ENCODE measurements around the gene PAXX.

PAXX gene

GRCh38 chr9:137006116-137007003 is 14.1 kb downstream of the PAXX start:
- DNase-seq (ENCODE audit: low spot score): no peak

DNA sequence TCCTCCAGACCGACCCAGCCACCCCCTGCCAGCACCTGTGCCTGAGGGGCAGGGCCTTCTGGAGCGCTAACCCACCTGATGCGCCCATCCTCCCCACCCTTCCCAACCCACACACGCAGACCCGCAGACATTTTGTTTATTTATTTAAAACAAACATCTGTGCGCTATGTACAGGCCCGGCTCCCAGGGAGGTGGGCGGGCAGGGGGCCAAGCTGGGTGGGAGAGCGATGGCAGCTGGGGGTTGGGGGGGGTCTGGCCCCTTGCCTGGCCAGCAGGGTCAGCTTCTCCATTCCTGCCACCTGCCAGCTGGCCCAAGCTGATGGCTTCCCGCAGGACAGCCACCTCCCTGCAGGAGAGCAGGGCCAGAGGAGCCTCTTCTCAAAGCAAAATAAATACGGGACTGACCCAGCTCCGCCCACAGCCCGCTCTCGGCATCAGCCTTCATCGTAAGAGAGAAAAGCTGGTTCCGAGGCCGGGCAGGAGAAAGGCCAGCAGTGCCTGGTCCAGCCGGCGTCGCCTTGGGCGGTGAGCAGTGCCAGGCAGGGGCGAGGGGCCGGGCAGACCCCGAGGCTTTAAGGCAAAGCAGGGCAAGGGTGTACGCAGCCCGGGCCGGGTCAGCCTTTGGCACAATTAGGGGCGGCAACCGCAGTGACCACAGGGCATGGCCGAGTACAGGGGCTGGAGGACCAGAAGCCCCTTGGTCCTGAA is 15.0 kb downstream of the PAXX start:
- DNase-seq (ENCODE audit: low spot score): no peak

DNA sequence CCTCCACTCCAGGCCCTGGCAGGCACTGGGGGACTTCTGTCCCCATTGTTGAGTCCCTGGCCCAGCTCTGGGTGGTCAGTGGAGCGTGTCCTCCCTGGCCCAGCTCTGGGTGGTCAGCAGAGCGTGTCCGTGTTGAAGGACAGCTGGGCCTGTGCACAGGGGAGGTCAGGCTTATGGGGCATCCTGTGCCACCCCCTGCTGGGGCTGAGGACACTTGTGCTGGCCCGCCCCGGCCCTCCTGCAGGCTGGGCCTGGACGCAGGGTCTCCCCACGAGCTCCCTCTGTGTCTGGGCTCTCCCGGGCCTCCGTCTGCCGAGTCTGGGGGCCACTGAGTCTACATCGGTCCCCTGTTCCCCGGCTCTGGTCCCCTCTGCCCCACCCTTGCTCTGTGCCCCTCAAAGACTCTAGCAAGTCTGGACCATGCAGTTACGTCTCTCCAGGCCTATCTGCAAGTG is 15.6 kb downstream of the PAXX start:
- no peak for DNase-seq (ENCODE audit: low spot score)

- DNase-seq (ENCODE audit: low spot score): no peak
These were observed 16.1 kb downstream of the PAXX start for GRCh38 chr9:137008312-137008711.

- no peak for DNase-seq (ENCODE audit: low spot score)
These were observed 17.0 kb downstream of the PAXX start for GRCh38 chr9:137009217-137009616.

DNA sequence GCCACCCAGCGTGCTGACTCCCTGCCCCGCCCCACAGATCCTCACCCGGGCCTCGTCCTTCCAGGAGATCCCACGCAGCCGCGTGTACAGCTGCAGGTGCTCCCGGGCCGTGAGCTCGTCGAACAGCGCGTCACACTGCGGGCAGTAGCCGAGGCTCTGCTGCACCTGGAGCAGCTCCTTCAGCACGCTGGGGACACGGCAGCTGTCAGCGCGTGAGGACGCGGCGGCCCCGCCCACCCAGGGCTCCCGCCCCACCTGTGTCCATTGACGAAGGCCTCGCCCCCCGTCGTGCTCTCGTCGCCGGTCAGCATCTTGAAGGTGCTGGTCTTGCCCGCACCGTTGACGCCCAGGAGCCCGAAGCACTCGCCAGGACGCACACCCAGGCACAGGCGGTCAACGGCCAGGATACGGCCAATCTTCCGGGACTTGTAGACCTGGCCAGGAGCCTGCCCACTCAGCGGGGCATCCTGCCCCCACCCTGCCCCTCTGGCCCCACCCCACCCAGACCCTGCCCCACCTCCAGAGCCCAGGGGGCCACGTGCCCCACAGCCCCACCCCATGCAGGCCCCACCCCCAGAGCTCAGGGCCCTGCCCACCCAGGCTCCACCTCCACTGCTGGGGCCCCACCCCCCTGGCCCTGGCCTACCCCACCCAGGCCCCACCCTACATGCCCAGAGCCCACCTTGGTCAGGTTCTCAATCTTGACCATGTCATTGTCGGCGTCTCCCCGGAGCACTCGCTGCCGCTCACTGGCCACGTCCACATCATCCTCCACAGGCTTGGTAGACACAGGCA is 17.9 kb downstream of the PAXX start:
- no peak for DNase-seq (ENCODE audit: low spot score)

GRCh38 chr9:137011156-137011555 is 18.9 kb downstream of the PAXX start:
- DNase-seq (ENCODE audit: low spot score): no peak

GRCh38 chr9:137011907-137012675 is 19.9 kb downstream of the PAXX start:
- no peak for DNase-seq (ENCODE audit: low spot score)

DNA sequence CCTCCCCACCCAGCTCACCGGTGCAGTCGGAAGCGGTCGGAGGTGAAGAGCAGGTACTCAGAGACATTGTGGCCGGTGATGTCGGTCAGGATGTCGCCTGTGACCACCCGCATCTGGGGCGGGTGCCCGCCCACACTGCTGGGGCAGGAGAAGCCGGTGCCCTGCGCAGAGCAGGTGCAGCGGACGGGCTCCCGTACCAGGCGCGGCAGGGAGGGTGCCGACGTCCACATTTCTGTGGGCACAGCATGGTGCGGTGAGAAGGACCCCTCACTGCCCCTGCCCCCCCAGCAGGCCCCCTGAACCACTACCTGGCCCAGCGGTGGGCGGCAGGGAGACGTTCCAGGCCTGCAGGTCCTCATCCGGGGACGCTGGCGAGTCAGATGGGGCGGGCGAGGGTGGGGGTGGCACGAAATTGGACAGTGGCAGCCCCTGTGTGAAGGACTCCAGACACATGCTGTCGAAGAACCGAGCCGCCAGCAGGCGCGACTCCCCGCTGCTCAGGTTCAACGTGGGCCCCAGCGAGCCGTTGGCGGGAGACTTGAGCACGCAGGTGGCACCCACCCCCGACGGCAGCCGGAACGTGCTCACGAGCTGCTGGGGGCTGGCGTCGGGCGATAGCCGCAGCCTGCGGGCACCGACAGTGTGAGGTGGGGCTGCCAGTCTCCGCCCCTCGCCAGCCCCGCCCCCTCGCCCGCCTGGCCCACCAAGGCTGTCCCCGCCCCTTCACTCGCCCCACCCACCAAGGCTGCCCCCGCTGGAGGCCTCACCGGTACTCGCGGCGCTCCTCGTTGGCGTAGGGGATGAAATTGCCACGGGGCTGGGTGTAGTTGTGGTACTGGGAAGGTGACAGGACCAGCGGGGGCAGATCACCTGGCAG is 20.7 kb downstream of the PAXX start:
- no peak for DNase-seq (ENCODE audit: low spot score)

DNA sequence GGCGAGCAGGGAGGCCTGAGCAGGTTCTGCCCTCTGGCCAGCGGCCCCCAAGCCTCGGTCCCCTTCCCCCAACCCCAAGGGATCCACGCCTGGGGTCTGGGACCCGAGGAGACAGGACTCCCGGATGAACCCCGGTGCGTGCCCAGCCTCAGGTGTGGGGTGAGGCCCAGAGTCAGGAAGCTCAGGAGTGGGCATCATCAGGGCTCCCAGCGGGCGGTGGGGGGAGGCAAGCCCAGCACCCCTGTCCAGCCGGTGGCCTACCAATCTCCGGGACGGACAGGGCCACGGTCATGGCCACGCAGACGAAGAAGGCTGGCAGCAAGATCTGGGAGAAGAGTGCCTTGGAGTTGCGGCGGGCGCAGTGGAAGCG is 21.3 kb downstream of the PAXX start:
- DNase-seq (ENCODE audit: low spot score): no peak

GRCh38 chr9:137014166-137014565 is 21.9 kb downstream of the PAXX start:
- no peak for DNase-seq (ENCODE audit: low spot score)

DNA sequence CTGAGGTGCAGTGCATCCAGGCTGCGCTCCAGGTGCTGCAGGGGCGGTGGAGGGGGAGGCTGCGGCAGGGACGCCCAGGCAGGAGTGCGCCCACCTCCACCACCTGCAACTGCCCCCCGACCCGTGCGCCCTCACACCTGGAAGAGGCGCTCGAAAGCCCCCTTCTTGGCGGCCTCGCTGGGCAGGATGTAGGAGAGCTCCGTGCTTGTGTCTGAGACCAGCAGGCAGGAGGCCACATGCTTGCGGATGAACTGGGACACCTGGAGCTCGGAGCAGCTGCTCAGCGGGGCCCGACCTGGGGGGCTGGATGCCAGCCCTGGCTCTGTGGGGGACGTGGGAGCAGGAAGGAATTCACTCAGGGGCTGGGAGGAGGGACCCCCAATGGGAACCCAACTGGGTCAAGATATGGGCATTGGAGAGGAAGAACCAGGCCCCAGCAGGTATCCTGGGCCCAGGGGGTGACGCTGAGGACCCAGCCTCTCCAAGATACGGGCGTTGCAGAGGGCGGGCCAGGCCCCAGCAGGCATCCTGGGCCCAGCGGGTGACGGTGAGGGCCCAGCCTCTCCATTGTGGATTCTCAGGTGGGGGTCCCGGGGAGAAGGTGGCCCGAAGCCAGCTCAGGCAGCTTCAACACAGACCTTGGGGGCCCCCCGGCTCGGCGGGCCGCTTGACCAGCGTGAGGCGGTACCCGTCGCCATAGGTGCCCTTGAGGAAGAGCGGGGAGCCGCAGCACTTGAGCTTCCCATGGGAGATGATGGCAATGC is 22.7 kb downstream of the PAXX start:
- no peak for DNase-seq (ENCODE audit: low spot score)

DNA sequence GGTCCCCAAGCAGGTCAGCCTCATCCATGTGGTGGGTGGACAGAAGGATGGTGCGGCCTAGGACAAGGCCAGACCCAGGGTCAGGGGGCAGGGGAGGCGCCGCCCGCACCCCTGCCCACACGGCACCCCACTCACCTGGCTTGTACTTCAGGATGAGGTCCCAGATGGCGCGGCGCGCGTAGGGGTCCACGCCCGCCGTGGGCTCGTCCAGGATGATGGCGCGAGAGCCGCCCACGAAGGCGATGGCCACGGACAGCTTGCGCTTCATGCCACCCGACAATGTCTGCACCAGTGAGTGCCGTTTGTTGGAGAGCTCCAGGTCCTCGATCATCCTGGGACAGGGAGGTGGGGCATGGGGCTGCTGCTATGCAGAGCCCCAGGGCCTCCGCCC is 23.3 kb downstream of the PAXX start:
- DNase-seq (ENCODE audit: low spot score): no peak

- DNase-seq (ENCODE audit: low spot score): no peak
These were observed 23.8 kb downstream of the PAXX start for GRCh38 chr9:137015976-137016375.

DNA sequence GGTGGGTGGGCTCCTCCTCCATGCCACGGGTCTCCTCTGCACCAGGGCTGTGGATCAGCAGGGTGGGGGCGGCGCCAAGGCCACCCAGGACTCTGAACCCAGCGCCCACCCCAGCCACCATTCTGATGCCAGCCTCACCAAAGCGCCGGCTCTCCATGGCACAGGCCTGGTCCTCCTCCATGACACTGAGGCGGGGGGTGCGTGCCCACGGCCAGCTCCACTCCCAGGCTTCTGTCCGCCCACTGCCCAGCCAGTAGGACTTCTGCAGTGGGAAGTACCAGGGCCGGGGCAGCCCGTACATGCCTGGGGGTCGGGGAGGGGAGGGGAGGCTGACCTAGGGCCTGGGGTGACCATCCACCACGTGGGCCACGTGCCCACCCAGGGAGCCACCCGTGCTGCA is 24.2 kb downstream of the PAXX start:
- DNase-seq (ENCODE audit: low spot score): no peak

DNA sequence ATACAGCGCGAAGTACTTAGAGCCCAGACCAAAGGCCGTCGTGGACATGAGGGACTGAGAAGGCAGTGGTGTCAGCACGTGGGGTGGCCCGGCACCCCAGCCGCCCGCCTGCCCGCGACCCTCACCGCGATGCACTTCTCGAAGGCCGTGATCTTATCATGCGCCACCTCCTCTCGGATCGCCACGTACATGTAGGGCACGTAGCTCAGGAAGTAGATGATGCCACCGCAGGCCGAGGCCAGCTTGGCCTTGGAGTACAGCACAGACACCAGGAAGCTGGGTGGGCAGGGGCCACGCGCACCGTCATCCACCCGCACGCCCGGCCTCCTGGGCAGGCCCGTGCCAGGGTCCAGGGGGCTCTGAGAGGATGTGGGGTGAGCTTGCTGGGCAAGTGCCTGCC is 24.8 kb downstream of the PAXX start:
- no peak for DNase-seq (ENCODE audit: low spot score)

DNA sequence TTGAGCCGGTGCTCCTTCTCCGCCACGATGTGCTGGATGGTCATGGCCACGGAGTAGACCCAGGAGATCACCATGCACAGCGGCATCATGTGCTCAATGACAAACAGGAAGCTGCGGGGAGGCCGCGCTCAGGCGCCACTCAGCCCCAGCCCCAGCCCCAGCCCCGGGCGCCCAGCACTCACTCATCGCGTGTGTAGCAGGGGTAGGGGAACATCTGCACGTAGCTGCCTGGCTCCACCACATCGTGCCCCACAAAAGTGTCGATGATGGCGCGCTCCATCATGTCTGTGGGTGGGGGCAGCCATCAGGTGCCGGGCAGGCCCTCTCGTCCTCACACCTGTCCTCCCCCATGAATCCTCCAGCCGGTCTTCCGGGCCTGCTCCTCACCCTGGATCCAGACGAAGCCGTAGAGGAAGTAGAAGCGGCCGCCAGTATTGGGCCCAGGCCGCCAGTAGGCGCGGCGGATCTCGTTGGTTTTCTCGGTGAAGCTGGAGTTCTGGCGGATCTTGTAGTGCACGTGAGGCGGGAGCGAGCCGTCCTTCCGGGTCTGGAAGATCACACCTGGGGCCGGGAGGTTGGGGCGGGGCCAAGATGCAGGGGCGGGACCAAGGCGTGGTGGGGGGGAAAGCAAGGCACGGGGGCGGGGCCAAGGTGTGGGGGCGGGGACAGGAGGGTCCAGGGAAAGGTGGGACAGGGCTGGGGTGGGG is 25.7 kb downstream of the PAXX start:
- DNase-seq (ENCODE audit: low spot score): no peak

- DNase-seq (ENCODE audit: low spot score): no peak
These were observed 26.7 kb downstream of the PAXX start for GRCh38 chr9:137018761-137019559.
